Stimulated activated CD8-positive, alpha-beta memory T cell treated with anti-CD3 and anti-CD28 coated beads, Interleukin-2, amount 100 ng/mL, for 1 hour (primary cell): ENCODE measurements around the gene ATP6V1G2.
"Not testable (repeated sequence)": the region's sequence is repeated elsewhere in the genome, so short reads cannot be mapped to it uniquely, and the experiment has no call there.

Experiments used
- DNase-seq, 2 donors: peaks; one replicate each; pipeline ENCODE4 v3.0.0-alpha.2; 2020; ENCODE audit warnings: low read depth in 2 of 2

Gene ATP6V1G2

DNA sequence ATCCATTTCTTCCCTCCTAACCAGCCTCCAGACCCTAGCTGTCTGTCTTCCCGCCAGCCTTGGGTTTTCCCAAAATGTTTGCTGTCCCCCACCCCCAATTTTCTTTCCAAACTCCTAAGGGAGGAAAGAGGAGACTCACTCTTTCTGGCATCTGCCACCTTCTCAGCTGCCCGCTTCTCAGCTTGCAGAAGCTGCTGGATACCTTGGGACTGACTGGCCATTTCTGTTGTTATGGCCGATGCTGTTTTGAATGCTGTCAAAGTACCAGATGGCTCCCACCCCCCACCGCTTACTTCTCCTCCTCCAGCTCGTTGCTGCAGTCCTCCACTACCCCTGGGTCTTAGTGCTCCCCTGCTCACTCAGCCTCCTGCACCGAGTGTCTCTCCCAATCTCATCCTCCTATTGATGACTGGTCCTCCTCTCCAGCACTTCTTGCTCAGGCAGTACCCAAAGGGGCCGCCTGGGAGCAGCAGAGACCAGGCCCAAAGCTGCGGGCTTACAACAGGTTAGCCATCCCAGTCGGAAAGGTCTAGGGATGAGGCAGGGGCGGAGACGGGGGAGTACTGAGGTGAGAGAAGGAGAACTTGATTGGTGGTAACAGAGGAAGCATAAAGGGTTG is at the start of gene ATP6V1G2:
ATP6V1G2 (minus strand) TSS at position 270 of the 619 bp plus-strand sequence; CDS start at position 221, 49 bp downstream.
- peak; percentile 64 to 67 for DNase-seq

DNA sequence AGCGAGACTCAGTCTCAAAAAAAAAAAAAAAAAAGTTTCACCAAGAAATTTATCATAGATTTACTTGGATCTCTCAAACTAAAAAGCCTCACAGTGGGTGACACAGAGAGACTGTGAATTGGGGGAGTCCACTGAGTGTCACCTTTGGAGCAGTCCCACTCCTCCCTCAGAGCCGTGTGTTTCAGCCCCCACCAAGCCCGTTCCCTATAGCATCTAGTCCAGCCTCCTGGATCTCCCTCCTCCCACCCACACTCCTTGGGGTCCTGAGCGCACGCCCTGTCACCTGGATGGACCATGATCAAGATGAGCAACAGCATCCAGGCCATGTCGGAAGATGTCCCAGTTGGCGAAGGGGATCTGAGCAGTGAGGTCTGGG is 46.0 kb upstream of the ATP6V1G2 start:
- DNase-seq, result no peak

DNA sequence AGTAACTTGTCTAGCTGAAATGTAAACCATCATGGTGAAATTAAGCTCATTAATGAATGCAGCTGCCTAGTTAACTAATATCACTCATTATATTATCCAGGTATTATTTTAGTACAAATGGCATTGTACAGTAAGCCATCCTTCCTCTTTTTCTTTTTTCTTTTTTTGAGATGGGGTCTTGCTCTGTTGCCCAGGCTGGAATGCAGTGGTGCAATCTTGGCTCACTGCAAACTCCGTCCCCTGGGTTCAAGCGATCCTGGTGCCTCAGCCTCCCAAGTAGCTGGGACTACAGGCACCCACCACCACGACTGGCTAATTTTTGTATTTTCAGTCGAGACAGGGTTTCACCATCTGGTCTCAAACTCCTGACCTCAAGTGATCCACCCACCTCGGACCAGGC is 44.3 kb upstream of the ATP6V1G2 start:
- DNase-seq, result not testable (repeated sequence)

GRCh38 chr6:31588871-31589650 is 42.7 kb upstream of the ATP6V1G2 start:
- no peak for DNase-seq

GRCh38 chr6:31587791-31588777 is 41.7 kb upstream of the ATP6V1G2 start:
- no peak for DNase-seq

DNA sequence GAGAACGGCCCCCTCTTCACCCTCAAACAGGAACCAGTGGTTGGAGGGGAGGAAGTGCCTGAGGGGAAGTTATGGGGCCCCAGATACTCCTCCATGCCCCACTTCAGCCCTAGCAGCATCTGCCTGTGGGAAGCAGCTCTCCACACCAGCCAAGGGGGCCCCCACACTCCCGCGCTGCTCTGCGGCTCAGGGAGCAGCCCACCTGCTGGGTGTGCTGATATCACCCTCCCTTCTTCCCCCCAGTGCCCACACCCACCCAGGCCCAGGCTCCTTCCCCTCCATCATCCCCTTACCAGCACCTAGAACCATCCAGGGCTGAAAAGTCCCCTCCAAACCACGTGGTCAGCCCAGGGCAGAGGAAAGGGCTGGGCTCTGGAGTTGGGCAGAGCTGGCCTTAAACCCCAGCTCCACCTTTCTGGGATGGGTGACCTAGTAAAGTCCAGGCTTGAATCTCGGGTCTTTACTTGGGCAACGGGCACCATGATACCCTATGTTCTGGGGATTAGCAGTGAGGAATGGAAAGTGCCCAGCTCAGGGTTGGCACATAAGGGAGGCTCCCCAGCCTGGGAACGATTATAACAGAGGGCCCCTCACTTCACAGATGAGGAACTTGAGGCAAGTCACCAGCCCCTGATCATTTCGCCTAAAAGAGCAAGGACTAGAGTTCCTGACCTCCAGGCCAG is 40.3 kb upstream of the ATP6V1G2 start:
- DNase-seq, result no peak

DNA sequence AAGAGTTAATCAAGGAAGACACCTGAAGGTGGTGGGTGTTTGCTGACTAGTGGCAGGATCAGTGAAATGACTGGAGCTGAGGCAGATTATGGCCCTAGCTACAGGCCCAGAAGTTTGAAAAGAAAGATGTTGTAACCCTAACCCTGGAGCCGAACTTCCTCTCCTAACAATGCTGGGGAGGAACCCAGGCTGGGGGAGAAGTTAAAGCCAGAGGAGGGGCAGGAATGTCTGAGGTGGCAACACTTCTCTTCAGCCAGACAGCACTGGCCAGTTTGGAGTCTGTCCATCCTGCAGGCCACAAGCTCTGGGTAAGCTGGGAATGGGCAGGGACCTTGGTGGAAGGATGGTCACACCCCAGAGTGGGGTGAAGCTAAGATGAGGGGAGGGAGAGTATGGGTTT is 39.6 kb upstream of the ATP6V1G2 start, which contains the start of gene LST1:
LST1 (plus strand) TSS at position 270 of the 400 bp plus-strand sequence. CDS start 1,023 bp downstream, outside the sequence.
- DNase-seq, result no peak

DNA sequence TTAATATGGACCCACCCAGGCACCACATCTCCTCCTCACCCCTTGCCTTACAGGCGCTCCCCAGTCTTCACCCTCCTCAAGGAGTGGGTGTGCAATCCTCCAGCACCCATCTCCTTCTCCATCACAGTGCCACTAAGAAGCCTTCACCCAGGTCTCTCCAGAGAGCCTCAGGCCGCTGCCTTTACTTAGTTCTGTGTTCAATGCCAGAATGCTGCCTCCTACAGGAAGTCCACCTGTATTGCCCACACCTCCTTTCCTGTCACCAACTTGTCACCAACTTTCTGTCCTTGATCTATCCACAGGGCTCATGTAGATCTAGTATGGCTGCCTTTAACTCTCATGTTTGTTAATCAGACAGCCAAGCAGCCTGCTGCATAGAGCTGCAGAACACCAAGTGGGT is 39.1 kb upstream of the ATP6V1G2 start:
- DNase-seq, result no peak

GRCh38 chr6:31582230-31582643 is 35.8 kb upstream of the ATP6V1G2 start, which contains the start of gene LTB:
Gene LTB (minus strand): TSS chr6:31582424. CDS start chr6:31582417, 7 bp downstream.
- peak in 1 of 2 donors; percentile 62 for DNase-seq

DNA sequence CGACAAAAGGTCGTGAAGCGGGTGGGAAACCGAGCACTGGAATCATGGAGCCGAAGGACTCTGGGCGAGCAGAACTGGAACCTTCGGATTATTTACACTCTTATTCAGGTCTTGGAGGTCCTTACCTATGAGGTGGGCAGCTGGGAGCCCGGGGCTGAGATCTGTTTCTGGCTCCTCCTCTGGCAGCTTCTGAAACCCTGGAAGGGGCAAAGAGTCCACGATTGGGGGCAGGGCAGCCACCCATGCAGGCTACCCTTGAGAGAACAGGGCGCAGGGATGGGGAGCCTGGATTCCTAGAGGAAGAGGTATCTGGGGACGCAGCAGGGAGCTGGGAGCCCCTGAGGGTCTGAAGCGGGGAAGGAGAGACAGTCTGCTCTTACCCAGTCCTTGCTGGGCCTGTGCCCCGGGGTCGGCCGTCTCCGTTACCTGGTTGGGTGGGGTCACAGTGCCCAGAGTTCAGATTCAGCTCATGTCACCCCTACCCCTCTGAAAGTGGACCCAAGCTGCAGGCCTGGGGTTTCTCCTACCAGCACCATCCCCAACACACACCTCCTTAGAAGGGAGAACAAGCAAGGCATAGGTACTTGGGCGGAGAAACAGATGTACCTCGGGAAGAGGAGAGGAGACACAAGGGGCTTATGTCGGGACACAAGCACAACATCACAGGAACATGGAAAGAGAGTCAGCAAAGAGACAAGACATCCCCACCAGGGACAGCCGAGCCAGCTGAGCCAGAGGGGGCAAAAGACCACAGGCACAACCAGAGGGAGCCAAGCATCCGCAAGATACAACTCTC is 35.2 kb upstream of the ATP6V1G2 start:
- DNase-seq, result no peak

GRCh38 chr6:31580807-31581433 is 34.5 kb upstream of the ATP6V1G2 start:
- DNase-seq, result peak; percentile 83 to 85

DNA sequence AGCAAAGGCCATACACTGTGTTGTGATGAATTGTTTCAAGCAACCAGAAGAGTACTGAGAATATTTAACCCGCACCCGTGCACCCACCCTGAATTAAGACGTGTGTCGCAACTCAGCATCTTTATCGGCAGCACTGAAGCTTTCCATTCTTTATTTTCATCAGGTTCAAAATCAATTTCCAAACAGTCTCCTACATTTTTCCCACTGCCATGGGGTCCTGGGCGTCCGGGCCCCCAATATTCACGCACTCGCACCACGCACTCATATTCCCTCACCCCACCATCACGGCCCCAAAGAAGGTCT is 34.0 kb upstream of the ATP6V1G2 start:
- no peak for DNase-seq

DNA sequence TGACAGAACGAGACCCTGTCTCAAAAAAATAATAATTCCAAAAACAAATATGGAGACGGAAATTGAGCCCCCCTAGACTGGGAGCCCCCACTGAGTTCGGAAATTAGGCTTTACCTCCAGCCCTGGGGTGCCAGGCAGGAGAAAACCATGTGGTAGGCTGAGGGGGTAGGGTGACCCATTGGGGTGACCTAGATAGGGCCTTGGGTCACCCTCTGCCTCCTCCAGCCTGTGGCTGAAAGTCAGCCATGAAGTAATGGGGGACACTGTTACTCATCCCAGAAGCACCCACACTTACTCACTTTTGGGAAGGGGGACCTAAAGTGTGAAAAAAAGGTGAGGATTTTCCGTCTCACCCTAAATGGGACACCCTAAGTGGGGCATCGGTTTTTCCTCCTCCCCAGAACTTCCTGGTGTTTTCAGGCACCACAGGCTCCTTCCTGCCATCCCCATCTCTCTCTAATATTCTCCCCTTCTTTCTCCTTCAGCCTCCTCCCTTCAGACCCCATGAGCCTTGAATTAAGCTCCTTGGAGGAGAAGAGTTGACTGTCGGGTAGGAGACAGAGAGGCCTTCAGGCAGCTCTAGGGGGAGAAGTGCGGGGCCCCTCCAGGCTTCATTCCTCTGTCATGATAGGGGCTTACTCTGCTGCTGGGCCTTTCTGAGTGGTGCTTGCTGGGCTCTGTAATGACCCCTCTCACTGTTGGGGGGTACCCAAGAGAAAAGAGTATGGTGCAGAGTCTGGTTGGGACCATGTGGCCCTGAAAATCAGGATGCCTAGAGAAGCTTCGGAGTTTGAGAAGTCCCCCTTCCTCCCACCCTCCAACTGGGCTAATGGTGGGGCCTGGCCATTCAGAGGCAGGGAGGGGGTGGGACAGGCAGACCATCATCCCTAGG is 33.4 kb upstream of the ATP6V1G2 start:
- DNase-seq, result no peak

DNA sequence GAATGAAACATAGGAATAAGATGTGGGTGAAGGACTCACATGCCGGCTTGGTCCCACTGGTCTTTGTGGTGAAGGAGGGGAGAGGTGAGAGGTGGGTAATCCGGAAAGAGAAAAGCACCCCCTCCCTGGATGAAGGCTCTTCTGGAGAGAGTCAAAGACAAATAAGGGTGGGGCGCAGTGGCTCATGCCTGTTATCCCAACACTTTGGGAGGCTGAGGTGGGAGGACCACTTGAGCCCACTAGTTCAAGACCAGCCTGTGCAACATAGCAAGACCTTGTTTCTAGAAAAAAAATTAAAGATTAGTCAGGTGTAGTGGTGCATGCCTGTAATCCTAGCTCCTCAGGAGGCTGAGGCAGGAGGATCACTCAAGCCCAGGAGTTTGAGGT is 32.7 kb upstream of the ATP6V1G2 start:
- no peak for DNase-seq

- DNase-seq, result no peak
Observed at GRCh38 chr6:31578184-31579118, 32.0 kb upstream of the ATP6V1G2 start.

- no peak for DNase-seq
Observed at GRCh38 chr6:31577579-31577966, 31.2 kb upstream of the ATP6V1G2 start.

- DNase-seq, result no peak
Observed at GRCh38 chr6:31576897-31577578, 30.6 kb upstream of the ATP6V1G2 start.
